Activated naive CD8-positive, alpha-beta T cell treated with anti-CD3 and anti-CD28 coated beads, Interleukin-2, amount 50 U/mL, for 24 hours (primary cell): ENCODE results near the gene CNTNAP2.

Experiments used
- ATAC-seq: fragments of 150-1000 bp; cut with Tn5 transposase; one replicate; pipeline ENCODE4 v1.10.0; 2021
- DNase-seq: peaks from one replicate; pipeline ENCODE4 v3.0.0; 2021
- H3K27ac Mint-ChIP-seq: one replicate; pipeline ENCODE4 v1.8.0; 2021; ENCODE audit warnings: mild to moderate bottlenecking, mixed read lengths
- H3K27me3 Mint-ChIP-seq: one replicate; pipeline ENCODE4 v1.8.0; 2021; ENCODE audit warnings: mixed read lengths
- H3K36me3 Mint-ChIP-seq: one replicate; pipeline ENCODE4 v1.8.0; 2021; ENCODE audit warnings: low read depth, mixed read lengths
- H3K4me1 Mint-ChIP-seq: one replicate; pipeline ENCODE4 v1.8.0; 2021; ENCODE audit warnings: mixed read lengths
- H3K4me3 Mint-ChIP-seq: one replicate; pipeline ENCODE4 v1.8.0; 2021; ENCODE audit warnings: mild to moderate bottlenecking, moderate library complexity, mixed read lengths
- H3K9me3 Mint-ChIP-seq: one replicate; pipeline ENCODE4 v1.8.0; 2021; ENCODE audit warnings: mixed read lengths

Gene CNTNAP2

GRCh38 chr7:147903536-147904218, 1787.1 kb downstream of the CNTNAP2 start:
- ATAC-seq, result no peak
- no peak overlapping the region for H3K27ac Mint-ChIP-seq
- no peaks in the 10 kb centered on the region for H3K36me3 Mint-ChIP-seq
- DNase-seq, result no peak
- H3K9me3 Mint-ChIP-seq, result peaks cover 12% of the 10 kb centered on the region
- H3K4me1 Mint-ChIP-seq, result no peaks in the 10 kb centered on the region
- H3K27me3 Mint-ChIP-seq, result no peaks in the 10 kb centered on the region
- H3K4me3 Mint-ChIP-seq, result no peak overlapping the region

DNA sequence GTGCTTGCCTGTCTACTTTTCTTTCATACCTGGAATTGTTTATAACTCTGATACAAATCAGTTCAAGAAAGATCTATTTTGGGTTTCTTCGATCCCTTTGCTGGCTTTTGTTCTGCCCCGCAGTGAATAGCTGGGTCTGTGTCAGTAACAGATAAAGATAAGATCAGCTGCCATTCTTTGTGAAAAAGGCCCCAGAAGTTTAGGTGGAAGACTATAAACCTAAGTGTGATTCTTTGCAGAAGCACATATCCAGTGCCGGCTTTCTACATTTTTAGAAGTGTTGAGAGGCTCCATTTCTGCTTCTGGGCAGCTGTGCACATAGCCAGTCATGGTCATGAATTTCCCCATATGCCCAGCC, 1787.6 kb downstream of the CNTNAP2 start:
- Mint-ChIP-seq H3K27me3 (no peaks in the 10 kb centered on the region), H3K27ac (no peak overlapping the region), H3K4me1 (no peaks in the 10 kb centered on the region), H3K9me3 (peaks cover 12% of the 10 kb centered on the region), H3K36me3 (no peaks in the 10 kb centered on the region), H3K4me3 (no peak overlapping the region)
- ATAC-seq, result no peak
- DNase-seq, result no peak

DNA sequence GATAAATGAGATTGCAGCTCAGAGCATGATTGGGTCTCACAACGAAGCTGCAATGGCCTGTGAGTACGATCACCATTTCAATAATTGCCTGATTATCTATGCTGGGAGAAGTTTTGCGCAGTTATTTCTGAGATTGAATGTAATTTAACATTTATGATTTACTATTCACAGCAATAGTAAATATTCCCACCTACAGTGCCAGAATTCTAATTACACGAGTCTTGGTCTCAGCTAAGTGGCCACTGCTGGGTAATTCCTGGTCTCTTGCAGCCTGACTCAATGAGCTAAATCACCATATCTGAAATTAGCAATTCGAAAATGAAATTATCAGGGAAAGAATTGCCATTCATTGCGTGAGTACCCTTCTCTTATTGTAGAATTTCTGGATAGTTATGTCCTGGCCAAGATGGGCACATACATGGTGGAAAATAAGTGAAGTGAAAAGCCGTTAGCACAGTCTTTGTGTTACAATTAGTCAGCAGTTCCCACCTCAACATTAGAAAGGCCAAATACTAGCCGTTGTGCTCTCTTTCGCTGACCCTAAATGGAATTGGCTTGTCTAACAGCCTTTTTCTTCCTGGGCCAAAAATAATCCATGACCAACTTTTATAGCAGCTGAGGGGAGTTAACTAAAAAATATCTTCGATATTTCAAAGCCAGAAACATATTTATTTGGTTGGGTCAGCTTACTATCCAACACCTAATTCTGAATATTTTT, 1793.0 kb downstream of the CNTNAP2 start:
- no peaks in the 10 kb centered on the region for H3K4me1 Mint-ChIP-seq
- no peaks in the 10 kb centered on the region for H3K27me3 Mint-ChIP-seq
- no peak for DNase-seq
- ATAC-seq, result no peak
- no peaks in the 10 kb centered on the region for H3K36me3 Mint-ChIP-seq
- H3K27ac Mint-ChIP-seq, result no peak overlapping the region
- no peaks in the 10 kb centered on the region for H3K9me3 Mint-ChIP-seq
- H3K4me3 Mint-ChIP-seq, result no peak overlapping the region

- Mint-ChIP-seq H3K27me3 (no peaks in the 10 kb centered on the region), H3K27ac (no peak overlapping the region), H3K4me3 (no peak overlapping the region), H3K4me1 (no peaks in the 10 kb centered on the region), H3K9me3 (no peaks in the 10 kb centered on the region), H3K36me3 (no peaks in the 10 kb centered on the region)
- DNase-seq (no peak), ATAC-seq (no peak)
Measured at GRCh38 chr7:147911201-147911601, 1794.6 kb downstream of the CNTNAP2 start.

- no peak overlapping the region for H3K4me3 Mint-ChIP-seq
- H3K36me3 Mint-ChIP-seq, result no peaks in the 10 kb centered on the region
- no peaks in the 10 kb centered on the region for H3K4me1 Mint-ChIP-seq
- no peaks in the 10 kb centered on the region for H3K27me3 Mint-ChIP-seq
- DNase-seq (no peak), ATAC-seq (no peak)
- H3K27ac Mint-ChIP-seq, result no peak overlapping the region
- no peaks in the 10 kb centered on the region for H3K9me3 Mint-ChIP-seq
Measured at GRCh38 chr7:147912291-147912690, 1795.7 kb downstream of the CNTNAP2 start.

GRCh38 chr7:147912946-147913638, 1796.5 kb downstream of the CNTNAP2 start:
- ATAC-seq (no peak), DNase-seq (no peak)
- Mint-ChIP-seq H3K27me3 (no peaks in the 10 kb centered on the region), H3K4me1 (no peaks in the 10 kb centered on the region), H3K4me3 (no peak overlapping the region), H3K9me3 (no peaks in the 10 kb centered on the region), H3K27ac (no peak overlapping the region), H3K36me3 (no peaks in the 10 kb centered on the region)

- no peak overlapping the region for H3K27ac Mint-ChIP-seq
- H3K9me3 Mint-ChIP-seq, result no peaks in the 10 kb centered on the region
- no peak overlapping the region for H3K4me3 Mint-ChIP-seq
- ATAC-seq (no peak), DNase-seq (no peak)
- H3K27me3 Mint-ChIP-seq, result no peaks in the 10 kb centered on the region
- no peaks in the 10 kb centered on the region for H3K36me3 Mint-ChIP-seq
- H3K4me1 Mint-ChIP-seq, result no peaks in the 10 kb centered on the region
Measured at GRCh38 chr7:147915781-147916180, 1799.2 kb downstream of the CNTNAP2 start.

DNA sequence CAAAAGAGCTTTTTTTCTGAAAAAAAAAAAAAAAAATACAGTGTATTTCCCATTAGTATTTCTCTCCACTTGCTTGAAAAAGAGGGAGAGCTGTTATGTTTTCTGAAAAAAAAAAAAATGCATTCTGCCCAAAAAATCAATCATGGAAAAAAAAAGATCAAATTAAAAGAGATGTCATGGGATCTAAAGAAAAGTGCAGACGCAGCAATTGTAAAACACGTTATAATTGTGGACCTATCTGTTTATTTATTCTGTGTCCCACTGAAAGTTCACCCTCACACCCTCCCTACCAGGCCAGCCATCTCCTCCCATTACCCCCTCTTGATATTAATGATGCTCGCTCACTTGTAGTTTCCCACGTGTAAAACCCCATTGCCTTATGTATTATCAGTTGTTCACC, 1800.0 kb downstream of the CNTNAP2 start:
- no peaks in the 10 kb centered on the region for H3K4me1 Mint-ChIP-seq
- no peak overlapping the region for H3K27ac Mint-ChIP-seq
- H3K36me3 Mint-ChIP-seq, result no peaks in the 10 kb centered on the region
- ATAC-seq (no peak), DNase-seq (no peak)
- no peaks in the 10 kb centered on the region for H3K27me3 Mint-ChIP-seq
- H3K9me3 Mint-ChIP-seq, result no peaks in the 10 kb centered on the region
- no peak overlapping the region for H3K4me3 Mint-ChIP-seq

DNA sequence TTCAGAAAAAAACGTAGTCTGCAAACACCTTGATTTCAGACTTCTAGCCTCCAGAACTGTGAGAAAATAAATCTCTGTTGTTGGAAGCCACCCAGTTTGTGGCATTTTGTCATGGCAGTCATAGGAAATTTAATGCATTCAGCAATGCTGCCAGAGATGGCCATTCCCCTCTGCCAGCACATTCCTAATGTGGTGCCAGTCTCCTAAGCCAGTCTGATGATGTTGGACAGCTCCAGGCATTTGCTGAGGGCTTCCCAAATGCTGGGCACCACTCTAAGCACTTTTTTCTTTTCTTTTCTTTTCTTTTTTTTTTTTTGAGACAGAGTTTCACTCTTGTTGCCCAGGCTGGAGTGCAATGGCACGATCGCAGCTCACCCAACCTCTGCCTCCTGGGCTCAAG, 1807.2 kb downstream of the CNTNAP2 start:
- Mint-ChIP-seq H3K4me3 (no peak overlapping the region), H3K27ac (no peak overlapping the region), H3K9me3 (peaks cover 5% of the 10 kb centered on the region), H3K4me1 (no peaks in the 10 kb centered on the region), H3K36me3 (no peaks in the 10 kb centered on the region), H3K27me3 (no peaks in the 10 kb centered on the region)
- DNase-seq (no peak), ATAC-seq (no peak)

- H3K4me1 Mint-ChIP-seq, result no peaks in the 10 kb centered on the region
- H3K27ac Mint-ChIP-seq, result no peak overlapping the region
- no peaks in the 10 kb centered on the region for H3K27me3 Mint-ChIP-seq
- no peak for DNase-seq
- H3K4me3 Mint-ChIP-seq, result no peak overlapping the region
- H3K9me3 Mint-ChIP-seq, result peaks cover 14% of the 10 kb centered on the region
- no peaks in the 10 kb centered on the region for H3K36me3 Mint-ChIP-seq
- no peak for ATAC-seq
Measured at GRCh38 chr7:147937428-147937827, 1820.8 kb downstream of the CNTNAP2 start.

DNA sequence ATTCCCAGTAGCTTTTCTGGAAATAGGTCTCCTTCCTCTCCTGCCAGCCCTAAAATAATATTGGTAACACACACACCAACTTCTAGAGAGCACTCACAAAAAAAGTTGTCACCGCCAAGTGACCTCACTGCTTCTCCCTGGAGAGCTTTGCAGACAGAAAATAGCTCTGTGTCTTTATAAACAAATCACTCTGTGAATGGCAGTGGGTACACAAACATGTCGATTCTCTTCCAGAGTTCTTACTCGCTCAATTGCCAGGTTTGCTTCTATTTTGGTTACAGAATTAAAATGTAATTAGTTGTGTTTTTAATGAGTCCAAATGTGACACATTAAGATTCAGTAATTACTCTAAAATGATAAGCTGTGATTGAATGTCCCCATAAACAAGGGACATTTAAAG, 1824.8 kb downstream of the CNTNAP2 start:
- H3K27me3 Mint-ChIP-seq, result no peaks in the 10 kb centered on the region
- DNase-seq (no peak), ATAC-seq (no peak)
- H3K4me1 Mint-ChIP-seq, result no peaks in the 10 kb centered on the region
- H3K27ac Mint-ChIP-seq, result no peak overlapping the region
- peaks cover 5% of the 10 kb centered on the region for H3K9me3 Mint-ChIP-seq
- H3K36me3 Mint-ChIP-seq, result no peaks in the 10 kb centered on the region
- no peak overlapping the region for H3K4me3 Mint-ChIP-seq

- Mint-ChIP-seq H3K4me3 (no peak overlapping the region), H3K27me3 (no peaks in the 10 kb centered on the region), H3K9me3 (no peaks in the 10 kb centered on the region), H3K4me1 (no peaks in the 10 kb centered on the region), H3K36me3 (no peaks in the 10 kb centered on the region), H3K27ac (no peak overlapping the region)
- DNase-seq, result no peak
- no peak for ATAC-seq
Measured at GRCh38 chr7:147944321-147944720, 1827.7 kb downstream of the CNTNAP2 start.

DNA sequence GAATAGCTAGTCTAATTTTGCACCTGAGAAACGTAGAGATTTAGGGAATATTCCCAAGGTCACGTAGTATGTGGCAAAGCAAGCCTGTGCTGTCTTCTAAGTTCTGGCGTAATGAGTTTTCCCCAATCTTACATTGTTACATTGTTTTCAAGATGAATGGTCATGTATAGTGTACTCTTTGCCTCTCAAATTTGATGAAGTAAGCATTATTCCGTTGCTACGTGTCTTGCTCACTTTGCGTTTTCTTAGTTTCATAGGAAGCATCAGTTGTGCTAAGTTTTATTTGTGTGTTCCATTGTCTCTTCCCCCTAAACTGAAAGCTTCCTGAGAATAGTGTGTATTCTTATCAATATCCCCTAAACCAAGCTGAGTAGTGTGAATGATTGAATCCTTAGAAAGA, 1836.3 kb downstream of the CNTNAP2 start:
- no peaks in the 10 kb centered on the region for H3K36me3 Mint-ChIP-seq
- peaks cover 7% of the 10 kb centered on the region for H3K9me3 Mint-ChIP-seq
- H3K4me1 Mint-ChIP-seq, result no peaks in the 10 kb centered on the region
- no peaks in the 10 kb centered on the region for H3K27me3 Mint-ChIP-seq
- no peak for DNase-seq
- H3K27ac Mint-ChIP-seq, result no peak overlapping the region
- no peak overlapping the region for H3K4me3 Mint-ChIP-seq
- ATAC-seq, result no peak

DNA sequence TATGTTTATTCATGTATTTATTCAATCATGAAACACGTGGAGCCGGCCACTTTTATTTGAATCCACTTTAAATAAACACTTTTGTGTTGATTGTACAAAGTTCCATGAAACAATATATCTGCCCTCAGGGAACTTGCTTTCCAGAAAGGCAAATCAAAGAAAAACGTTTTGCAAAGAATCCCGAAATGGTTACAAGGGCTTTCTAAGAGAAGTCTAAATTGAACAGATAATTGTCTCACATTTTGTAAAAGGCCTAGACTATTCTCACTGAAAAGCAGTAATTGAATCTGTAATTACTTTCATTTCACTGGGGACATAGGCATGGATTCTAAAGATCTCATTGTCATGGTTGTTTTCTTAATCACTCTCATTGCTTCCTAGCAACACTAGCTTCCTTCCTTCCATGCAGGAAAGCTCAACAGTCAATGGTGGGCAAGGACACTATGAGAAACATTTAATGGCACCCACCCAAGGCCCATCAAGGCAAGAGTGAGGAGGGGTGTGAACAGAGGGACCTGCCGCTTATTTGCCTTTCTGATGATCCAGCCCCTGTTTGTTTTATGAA, 1851.5 kb downstream of the CNTNAP2 start:
- Mint-ChIP-seq H3K4me3 (no peak overlapping the region), H3K27me3 (no peaks in the 10 kb centered on the region), H3K4me1 (no peaks in the 10 kb centered on the region), H3K27ac (no peak overlapping the region), H3K36me3 (no peaks in the 10 kb centered on the region), H3K9me3 (no peaks in the 10 kb centered on the region)
- no peak for ATAC-seq
- DNase-seq, result no peak

GRCh38 chr7:147971606-147972110, 1855.1 kb downstream of the CNTNAP2 start:
- DNase-seq (no peak), ATAC-seq (no peak)
- Mint-ChIP-seq H3K36me3 (no peaks in the 10 kb centered on the region), H3K27ac (no peak overlapping the region), H3K4me3 (no peak overlapping the region), H3K9me3 (no peaks in the 10 kb centered on the region), H3K27me3 (no peaks in the 10 kb centered on the region), H3K4me1 (no peaks in the 10 kb centered on the region)
